RKO (cell line): ENCODE measurements around the gene ATP9A.
"Not testable (repeated sequence)": the region's sequence is repeated elsewhere in the genome, so short reads cannot be mapped to it uniquely, and the experiment has no call there.

Experiments
- DNase-seq: peaks from one replicate; pipeline ENCODE4 v3.0.0-alpha.2; 2016; ENCODE audit warnings: low spot score

Gene ATP9A

GRCh38 chr20:51752343-51752951 is 15.7 kb downstream of the ATP9A start:
- DNase-seq, result peak; percentile 94

- DNase-seq, result no peak
Measured at GRCh38 chr20:51750770-51751388, 17.3 kb downstream of the ATP9A start.

GRCh38 chr20:51750037-51750769 is 18.0 kb downstream of the ATP9A start:
- DNase-seq, result peak; percentile 95

- DNase-seq, result peak; percentile 60
Measured at GRCh38 chr20:51749674-51750036, 18.5 kb downstream of the ATP9A start.

GRCh38 chr20:51747182-51747911 is 20.8 kb downstream of the ATP9A start:
- DNase-seq, result no peak

GRCh38 chr20:51745804-51746203 is 22.4 kb downstream of the ATP9A start:
- DNase-seq, result no peak

GRCh38 chr20:51740838-51741237 is 27.4 kb downstream of the ATP9A start:
- no peak for DNase-seq

GRCh38 chr20:51740308-51740707 is 27.9 kb downstream of the ATP9A start:
- not testable (repeated sequence) for DNase-seq

GRCh38 chr20:51739722-51740249 is 28.4 kb downstream of the ATP9A start:
- no peak for DNase-seq

- no peak for DNase-seq
Measured at GRCh38 chr20:51738877-51739447, 29.2 kb downstream of the ATP9A start.

GRCh38 chr20:51738261-51738660 is 29.9 kb downstream of the ATP9A start:
- DNase-seq, result not testable (repeated sequence)

- no peak for DNase-seq
Measured at GRCh38 chr20:51736947-51737346, 31.2 kb downstream of the ATP9A start.

GRCh38 chr20:51735728-51736600 is 32.2 kb downstream of the ATP9A start:
- DNase-seq, result no peak

- no peak for DNase-seq
Measured at GRCh38 chr20:51734876-51735720, 33.1 kb downstream of the ATP9A start.

- no peak for DNase-seq
Measured at GRCh38 chr20:51733070-51733469, 35.1 kb downstream of the ATP9A start.

- DNase-seq, result no peak
Measured at GRCh38 chr20:51732096-51732791, 35.9 kb downstream of the ATP9A start.

- DNase-seq, result no peak
Measured at GRCh38 chr20:51731731-51732095, 36.5 kb downstream of the ATP9A start.

- DNase-seq, result no peak
Measured at GRCh38 chr20:51729771-51730170, 38.4 kb downstream of the ATP9A start.

GRCh38 chr20:51728737-51729136 is 39.5 kb downstream of the ATP9A start:
- no peak for DNase-seq

- no peak for DNase-seq
Measured at GRCh38 chr20:51727872-51728271, 40.3 kb downstream of the ATP9A start.
